GM19043 (cell line): ENCODE data around the gene MTG1.
A peak's percentile ranks its signal among the peaks of the same experiment; 100 is the strongest.

Experiments used
- ATAC-seq: cut with Tn5 transposase; IDR thresholded peaks from one replicate; pipeline ENCODE4 v1.9.1; 2021; ENCODE audit warnings: low read depth; ENCODE audit not compliant: unreplicated experiment

Gene MTG1

GRCh38 chr10:133394064-133394663 is at the start of gene MTG1:
MTG1 (plus strand) TSS chr10:133394157; CDS start chr10:133394221, 64 bp downstream.
- peak; percentile 51 for ATAC-seq

- ATAC-seq = no peak
Observed at GRCh38 chr10:133344236-133344635, 49.7 kb upstream of the MTG1 start.

- no peak for ATAC-seq
Observed at GRCh38 chr10:133346413-133346812, 47.5 kb upstream of the MTG1 start.

GRCh38 chr10:133347710-133348517 is 46.0 kb upstream of the MTG1 start:
- no peak for ATAC-seq

GRCh38 chr10:133349160-133349568 is 44.8 kb upstream of the MTG1 start:
- no peak for ATAC-seq

GRCh38 chr10:133349577-133350011 is 44.4 kb upstream of the MTG1 start:
- no peak for ATAC-seq

GRCh38 chr10:133350283-133350949 is 43.5 kb upstream of the MTG1 start:
- ATAC-seq = no peak

- ATAC-seq = no peak
Observed at GRCh38 chr10:133350950-133351329, 43.0 kb upstream of the MTG1 start.

GRCh38 chr10:133351408-133352318 is 42.3 kb upstream of the MTG1 start:
- no peak for ATAC-seq

GRCh38 chr10:133353202-133353959 is 40.6 kb upstream of the MTG1 start:
- ATAC-seq = no peak

- no peak for ATAC-seq
Observed at GRCh38 chr10:133353988-133354605, 39.9 kb upstream of the MTG1 start.

- no peak for ATAC-seq
Observed at GRCh38 chr10:133354672-133355240, 39.2 kb upstream of the MTG1 start.

GRCh38 chr10:133355266-133355665 is 38.7 kb upstream of the MTG1 start:
- ATAC-seq = no peak

GRCh38 chr10:133355991-133356390 is 38.0 kb upstream of the MTG1 start:
- ATAC-seq = no peak

- no peak for ATAC-seq
Observed at GRCh38 chr10:133356549-133357284, 37.2 kb upstream of the MTG1 start.

- ATAC-seq = peak; percentile 66
Observed at GRCh38 chr10:133357285-133358161, 36.4 kb upstream of the MTG1 start, which contains the start of gene FUOM. FUOM (minus strand) TSS chr10:133358019; CDS start chr10:133358007, 12 bp downstream.
